GM19193 (cell line): ENCODE measurements around the gene PDGFRA.

Source experiments
- POLR2A ChIP-seq: IDR thresholded peaks from 4 replicates; pipeline ENCODE4 v1.6.1; 2011; ENCODE audit not compliant: insufficient read depth, insufficient read length; ENCODE audit errors: extremely low read depth

Gene PDGFRA

DNA sequence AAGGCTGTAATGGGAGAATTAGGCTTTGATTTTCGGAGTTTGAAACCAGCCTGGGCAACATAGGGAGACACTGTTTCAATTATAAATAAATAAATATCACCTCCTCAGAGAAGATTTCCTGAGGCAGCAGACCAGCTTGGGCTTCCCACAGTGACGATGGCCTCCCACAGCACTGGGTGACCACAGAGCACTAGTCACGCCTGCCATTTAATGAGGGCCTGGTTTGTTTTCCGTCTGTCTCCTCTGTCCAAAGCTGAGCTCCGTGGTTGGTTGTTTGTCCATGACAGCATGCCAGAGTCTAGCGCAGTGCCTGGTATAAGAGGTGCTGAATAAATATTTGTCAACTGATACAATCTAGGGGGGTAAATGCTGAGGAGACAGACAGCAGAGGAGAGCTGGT is 10.4 kb upstream of the PDGFRA start:
- no peak for TF ChIP-seq POLR2A

GRCh38 chr4:54224996-54225597 is 4.0 kb upstream of the PDGFRA start:
- no peak for TF ChIP-seq POLR2A

- no peak for TF ChIP-seq POLR2A
Observed at GRCh38 chr4:54225598-54226403, 3.3 kb upstream of the PDGFRA start.

GRCh38 chr4:54226404-54227255 is 2.5 kb upstream of the PDGFRA start:
- TF ChIP-seq POLR2A: no peak

GRCh38 chr4:54227256-54228055 is 1.6 kb upstream of the PDGFRA start:
- TF ChIP-seq POLR2A: no peak

DNA sequence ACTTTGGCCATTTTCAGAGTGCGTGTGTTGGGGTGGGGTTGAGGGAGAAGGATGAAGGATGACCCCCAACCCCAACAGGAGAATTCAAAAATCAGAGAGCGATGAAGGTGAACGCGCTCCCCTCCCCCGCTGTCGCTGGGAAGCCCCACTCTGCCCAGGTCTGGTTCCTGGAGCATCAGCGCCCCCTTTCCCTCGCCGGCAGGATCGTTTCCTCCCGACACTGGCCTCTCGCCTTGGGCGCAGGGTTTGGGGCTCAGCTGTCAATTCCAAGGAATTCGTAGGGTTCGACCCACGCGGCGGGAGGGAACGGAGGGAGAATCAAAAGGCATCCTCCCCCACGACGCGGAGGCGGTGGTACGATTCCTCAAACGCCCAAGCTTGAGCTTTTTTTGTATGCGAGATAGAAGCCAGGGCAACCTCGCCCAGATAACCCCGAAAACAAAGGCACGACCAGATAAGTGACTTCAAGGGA is 1.0 kb upstream of the PDGFRA start:
- no peak for TF ChIP-seq POLR2A

DNA sequence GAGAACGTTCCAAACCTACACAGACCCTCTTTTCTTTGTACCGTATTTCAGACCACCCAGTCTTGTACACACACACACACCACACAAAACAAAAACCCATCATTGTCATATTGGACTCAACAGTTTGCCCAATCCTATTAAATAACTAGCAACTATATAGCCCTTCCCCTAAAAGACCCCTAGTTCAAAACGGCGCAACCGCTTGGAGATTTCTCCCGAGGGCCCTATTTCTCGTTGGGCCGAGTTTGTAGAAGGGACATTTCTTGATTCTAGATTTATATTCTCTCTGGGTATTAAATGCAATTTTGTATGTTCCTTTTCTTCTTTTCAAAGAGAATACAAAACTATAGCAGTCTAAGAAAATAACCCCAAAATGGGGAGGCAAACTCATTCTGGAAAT is 547 bp upstream of the PDGFRA start:
- TF ChIP-seq POLR2A: no peak

- no peak for TF ChIP-seq POLR2A
Observed at GRCh38 chr4:54229631-54230483, 764 bp downstream of the PDGFRA start.

- TF ChIP-seq POLR2A: no peak
Observed at GRCh38 chr4:54230484-54231418, 1.7 kb downstream of the PDGFRA start.

DNA sequence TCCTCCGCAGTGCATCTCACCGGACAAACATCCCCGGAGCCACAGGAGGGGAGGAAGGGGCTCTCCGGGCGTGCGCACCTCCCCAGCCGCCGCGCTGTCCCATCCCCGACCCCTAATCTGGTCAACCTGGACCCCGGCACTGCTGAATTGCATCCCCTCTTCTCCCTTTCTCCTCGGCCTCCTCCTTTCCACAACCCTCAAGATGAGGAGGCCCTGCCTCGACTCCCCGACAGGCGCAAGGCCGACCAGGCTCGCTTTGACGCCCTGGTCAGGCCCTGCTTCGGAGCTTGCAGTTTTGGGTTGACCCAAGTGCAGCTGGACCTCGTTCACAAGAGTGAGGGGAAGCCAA is 2.3 kb downstream of the PDGFRA start:
- no peak for TF ChIP-seq POLR2A

DNA sequence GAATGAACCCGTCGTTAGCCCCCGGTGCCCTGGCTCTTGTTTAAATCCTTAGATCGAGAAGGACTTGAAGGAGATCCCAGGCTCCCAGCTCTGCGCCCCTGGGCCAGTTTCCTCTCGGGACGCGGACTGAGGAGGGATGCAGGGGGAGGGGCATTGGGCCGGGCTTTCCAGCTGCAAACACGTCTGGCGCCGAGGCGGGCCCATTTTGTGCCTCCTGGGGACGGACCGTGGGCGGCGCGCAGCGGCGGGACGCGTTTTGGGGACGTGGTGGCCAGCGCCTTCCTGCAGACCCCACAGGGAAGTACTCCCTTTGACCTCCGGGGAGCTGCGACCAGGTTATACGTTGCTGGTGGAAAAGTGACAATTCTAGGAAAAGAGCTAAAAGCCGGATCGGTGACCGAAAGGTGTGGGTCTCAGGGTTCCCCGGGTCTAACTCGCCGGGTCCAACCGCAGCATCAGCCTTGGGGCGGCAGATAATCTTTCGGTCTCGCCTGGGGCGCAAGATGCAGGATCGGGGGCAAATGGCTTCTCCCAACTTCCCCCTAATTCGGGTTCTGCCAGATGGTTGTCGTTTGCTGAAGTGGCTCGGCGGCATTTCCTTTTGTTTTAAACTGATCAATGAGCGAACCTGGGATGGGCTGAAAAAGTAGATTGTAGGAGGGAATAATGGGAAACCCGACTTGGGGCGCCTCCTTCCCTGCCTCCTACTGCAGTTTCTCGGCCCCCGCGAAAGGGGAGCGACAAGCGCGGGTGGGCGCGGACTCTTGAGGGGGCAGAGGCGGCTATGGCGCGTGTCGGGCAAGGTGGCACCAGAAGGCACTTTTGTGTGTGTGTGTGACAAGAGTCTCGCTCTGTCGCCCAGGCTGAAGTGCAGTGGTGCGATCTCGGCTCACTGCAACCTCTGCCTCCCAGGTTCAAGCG is 2.9 kb downstream of the PDGFRA start:
- no peak for TF ChIP-seq POLR2A

DNA sequence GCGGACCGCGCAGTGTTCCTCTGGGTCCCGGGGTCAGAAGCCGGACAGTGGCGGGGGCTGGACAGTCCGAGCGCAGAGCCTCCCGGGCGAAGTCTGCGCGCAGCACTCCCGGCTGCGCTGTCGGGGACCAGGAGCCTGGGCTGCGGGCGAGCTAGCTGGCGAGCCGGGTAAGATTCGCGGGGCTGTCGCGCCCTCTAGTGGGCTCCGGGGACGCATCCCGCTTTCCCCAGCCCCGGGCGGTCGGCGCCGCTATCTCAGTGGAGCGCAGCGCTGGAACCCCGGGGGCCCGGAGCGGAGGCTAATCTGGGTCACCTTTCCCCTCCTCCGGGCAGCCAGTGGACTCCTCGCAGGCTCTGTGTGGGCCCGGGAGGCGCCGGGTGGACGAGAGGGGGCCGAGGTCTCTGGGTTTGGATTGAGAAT is 4.2 kb downstream of the PDGFRA start:
- TF ChIP-seq POLR2A: no peak
